VCaP (cell line): ENCODE data around the gene CTIF.

Experiments
- H3K27ac ChIP-seq: fragments of 450-650 bp; 2 replicates; pipeline ENCODE4 v1.5.1; 2017
- CTCF ChIP-seq: fragments of 450-650 bp; conservative IDR thresholded peaks from 2 replicates; pipeline ENCODE4 v1.5.1; 2017; ENCODE audit warnings: mild to moderate bottlenecking, moderate library complexity

The CTIF gene

GRCh38 chr18:48874701-48875162 lies 335.9 kb downstream of the CTIF start:
- no peak overlapping the region for H3K27ac ChIP-seq
- no peak for TF ChIP-seq CTCF

- no peak for TF ChIP-seq CTCF
- H3K27ac ChIP-seq = no peak overlapping the region
Observed at GRCh38 chr18:48875314-48875941, 336.6 kb downstream of the CTIF start.

- no peak overlapping the region for H3K27ac ChIP-seq
- no peak for TF ChIP-seq CTCF
Observed at GRCh38 chr18:48875942-48876511, 337.2 kb downstream of the CTIF start.

- no peak for TF ChIP-seq CTCF
- no peak overlapping the region for H3K27ac ChIP-seq
Observed at GRCh38 chr18:48876590-48876989, 337.8 kb downstream of the CTIF start.

GRCh38 chr18:48877941-48878340 lies 339.1 kb downstream of the CTIF start:
- no peak for TF ChIP-seq CTCF
- H3K27ac ChIP-seq = no peak overlapping the region

GRCh38 chr18:48878471-48878870 lies 339.6 kb downstream of the CTIF start:
- H3K27ac ChIP-seq = no peak overlapping the region
- TF ChIP-seq CTCF = no peak

- H3K27ac ChIP-seq = no peak overlapping the region
- TF ChIP-seq CTCF = no peak
Observed at GRCh38 chr18:48879008-48879431, 340.2 kb downstream of the CTIF start.
